C4-2B (cell line): ENCODE results near the gene NMNAT2.

Experiments used
- ZFX ChIP-seq: fragments of 450-650 bp; IDR thresholded peaks from 2 replicates; pipeline ENCODE4 v1.6.1; 2017
- TF ChIP-seq, protein P1 (sequence below): fragments of 450-650 bp; conservative IDR thresholded peaks from 2 replicates; pipeline ENCODE4 v1.5.1; 2017; ENCODE audit warnings: mild to moderate bottlenecking

DNA sequence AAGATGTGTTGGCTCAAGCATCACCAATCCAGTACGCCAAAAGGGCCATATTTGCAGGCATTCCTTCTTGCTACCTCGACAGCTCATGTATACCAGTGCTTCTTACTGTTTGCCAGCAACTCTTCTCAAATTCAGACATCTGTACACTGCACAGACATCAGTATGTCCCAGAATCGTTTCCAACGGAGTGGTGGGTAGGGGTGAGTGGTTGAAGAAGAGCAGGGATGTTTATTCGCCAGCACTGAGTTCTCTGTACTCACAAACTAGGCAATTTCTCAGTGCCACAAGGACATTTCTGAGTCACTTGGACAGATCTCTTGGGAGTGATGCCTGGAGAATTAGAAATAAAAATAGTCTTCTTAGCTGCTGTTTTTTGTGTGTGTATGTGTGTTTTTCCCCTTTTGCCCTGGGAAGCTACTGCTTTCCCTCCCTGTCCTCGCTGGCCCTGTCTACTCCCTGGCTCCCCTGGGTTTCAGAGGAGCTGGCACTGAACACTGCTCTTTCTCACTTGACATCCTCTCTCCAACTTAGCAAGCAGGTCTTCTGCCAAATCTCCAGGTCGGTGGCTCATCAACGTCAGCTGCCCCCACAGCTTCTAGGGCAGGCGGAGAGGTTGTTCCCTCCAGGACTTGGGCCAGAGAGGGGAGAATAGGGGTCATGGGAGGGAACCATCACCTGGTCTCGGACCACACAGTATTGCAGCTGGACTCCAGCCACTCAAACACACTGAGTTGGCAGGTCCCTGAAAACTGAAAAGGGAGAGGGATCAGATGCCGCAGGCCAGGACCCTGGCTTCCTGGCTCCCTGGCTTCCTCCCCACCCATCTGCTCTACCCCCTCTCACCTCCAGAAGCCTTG, 90.5 kb downstream of the NMNAT2 start:
- TF ChIP-seq, protein P1, sequence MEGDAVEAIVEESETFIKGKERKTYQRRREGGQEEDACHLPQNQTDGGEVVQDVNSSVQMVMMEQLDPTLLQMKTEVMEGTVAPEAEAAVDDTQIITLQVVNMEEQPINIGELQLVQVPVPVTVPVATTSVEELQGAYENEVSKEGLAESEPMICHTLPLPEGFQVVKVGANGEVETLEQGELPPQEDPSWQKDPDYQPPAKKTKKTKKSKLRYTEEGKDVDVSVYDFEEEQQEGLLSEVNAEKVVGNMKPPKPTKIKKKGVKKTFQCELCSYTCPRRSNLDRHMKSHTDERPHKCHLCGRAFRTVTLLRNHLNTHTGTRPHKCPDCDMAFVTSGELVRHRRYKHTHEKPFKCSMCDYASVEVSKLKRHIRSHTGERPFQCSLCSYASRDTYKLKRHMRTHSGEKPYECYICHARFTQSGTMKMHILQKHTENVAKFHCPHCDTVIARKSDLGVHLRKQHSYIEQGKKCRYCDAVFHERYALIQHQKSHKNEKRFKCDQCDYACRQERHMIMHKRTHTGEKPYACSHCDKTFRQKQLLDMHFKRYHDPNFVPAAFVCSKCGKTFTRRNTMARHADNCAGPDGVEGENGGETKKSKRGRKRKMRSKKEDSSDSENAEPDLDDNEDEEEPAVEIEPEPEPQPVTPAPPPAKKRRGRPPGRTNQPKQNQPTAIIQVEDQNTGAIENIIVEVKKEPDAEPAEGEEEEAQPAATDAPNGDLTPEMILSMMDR, result no peak
- TF ChIP-seq ZFX, result no peak
